Lung (tissue), 12 donors: Measurements from ENCODE around the gene PIAS1. TPM values are rescaled to one million over a fixed set of nuclear protein-coding genes. Genes with fewer than 3 reads are reported as not detected.
A peak's percentile ranks its signal among the peaks of the same experiment; 100 is the strongest.
"Not testable (repeated sequence)": the region's sequence is repeated elsewhere in the genome, so short reads cannot be mapped to it uniquely, and the experiment has no call there.

Experiments used
- ATAC-seq: fragments of 200-7000 bp; cut with Tn5 transposase; one replicate; pipeline ENCODE4 v1.9.1; 2020; ENCODE audit warnings: moderate number of reproducible peaks; ENCODE audit not compliant: insufficient read depth, low FRiP score
- DNase-seq, 3 donors: peaks; one replicate each; pipeline ENCODE4 v3.0.0-alpha.2; 2013 to 2017
- H3K27ac ChIP-seq, 2 donors: one replicate each; pipeline ENCODE4 v1.5.1; 2013; ENCODE audit warnings: mild to moderate bottlenecking in 2 of 2, moderate library complexity in 2 of 2, control low read depth in 1 of 2, inconsistent platforms in 1 of 2, low read depth in 1 of 2, low read length in 1 of 2
- H3K27me3 ChIP-seq, 3 donors: one replicate each; pipeline ENCODE4 v1.5.1; 2013; ENCODE audit warnings: low read length in 2 of 3; ENCODE audit not compliant: control insufficient read depth in 3 of 3, insufficient read depth in 3 of 3
- H3K36me3 ChIP-seq, 4 donors: one replicate each; pipeline ENCODE4 v1.5.1; 2013; ENCODE audit warnings: low read length in 4 of 4, mild to moderate bottlenecking in 1 of 4, moderate library complexity in 1 of 4; ENCODE audit not compliant: control insufficient read depth in 4 of 4, insufficient read depth in 4 of 4
- H3K4me1 ChIP-seq, 5 donors: one replicate each; pipeline ENCODE4 v1.5.1; 2013; ENCODE audit warnings: low read length in 5 of 5, mild to moderate bottlenecking in 2 of 5, moderate library complexity in 1 of 5; ENCODE audit not compliant: control insufficient read depth in 5 of 5, insufficient read depth in 5 of 5
- H3K4me3 ChIP-seq: one replicate; pipeline ENCODE4 v1.5.1; 2013; ENCODE audit warnings: mild to moderate bottlenecking, control low read depth, moderate library complexity
- H3K9ac ChIP-seq, 2 donors: one replicate each; pipeline ENCODE4 v1.5.1; 2013; ENCODE audit warnings: low read length in 2 of 2, control low read depth in 1 of 2; ENCODE audit not compliant: insufficient read depth in 1 of 2
- H3K9me3 ChIP-seq, 4 donors: one replicate each; pipeline ENCODE4 v1.5.1; 2013; ENCODE audit warnings: low read length in 3 of 4, mild to moderate bottlenecking in 1 of 4, moderate library complexity in 1 of 4; ENCODE audit not compliant: control insufficient read depth in 4 of 4, insufficient read depth in 3 of 4
- WGBS, 2 donors: extraction: QIAGEN DNeasy Blood & Tissue Kit; methylation state at CpG; one replicate each; pipeline ENCODE4 v1.1.7; 2013; 5-methylcytosine and 5-hydroxymethylcytosine counted together
- polyA plus RNA-seq, 2 donors: library from polyadenylated mRNA; stranded (reverse); fragments of 200-250 nt; gene quantifications; one replicate each; pipeline ENCODE4 v1.2.1, GENCODE V29; 2013
- total RNA-seq, 2 donors: library from RNA; depleted of rRNA in 1 of 2; stranded (reverse); fragments of >200 nt in 1 of 2; gene quantifications; one replicate each; pipeline ENCODE4 v1.2.1, GENCODE V29; 2014 to 2021
- TF ChIP-seq, protein P1 (sequence below): IDR thresholded peaks from 2 replicates; pipeline ENCODE4 v1.5.1; 2012; ENCODE audit warnings: mild to moderate bottlenecking; ENCODE audit errors: control extremely low read depth, extremely low read depth
- donor health status: control.
- donor health status: control.
- donor health status: Bipolar disorder and iron deficiency.
- donor health status: healthy.
- donor health status: DM: yes; HTN: yes; CAD: no.

The PIAS1 gene
- total and polyA plus RNA-seq, 4 donors = 14.6 to 157 (median 30.4) TPM

GRCh38 chr15:68232937-68233336 lies 178.8 kb downstream of the PIAS1 start:
- TF ChIP-seq, protein P1, sequence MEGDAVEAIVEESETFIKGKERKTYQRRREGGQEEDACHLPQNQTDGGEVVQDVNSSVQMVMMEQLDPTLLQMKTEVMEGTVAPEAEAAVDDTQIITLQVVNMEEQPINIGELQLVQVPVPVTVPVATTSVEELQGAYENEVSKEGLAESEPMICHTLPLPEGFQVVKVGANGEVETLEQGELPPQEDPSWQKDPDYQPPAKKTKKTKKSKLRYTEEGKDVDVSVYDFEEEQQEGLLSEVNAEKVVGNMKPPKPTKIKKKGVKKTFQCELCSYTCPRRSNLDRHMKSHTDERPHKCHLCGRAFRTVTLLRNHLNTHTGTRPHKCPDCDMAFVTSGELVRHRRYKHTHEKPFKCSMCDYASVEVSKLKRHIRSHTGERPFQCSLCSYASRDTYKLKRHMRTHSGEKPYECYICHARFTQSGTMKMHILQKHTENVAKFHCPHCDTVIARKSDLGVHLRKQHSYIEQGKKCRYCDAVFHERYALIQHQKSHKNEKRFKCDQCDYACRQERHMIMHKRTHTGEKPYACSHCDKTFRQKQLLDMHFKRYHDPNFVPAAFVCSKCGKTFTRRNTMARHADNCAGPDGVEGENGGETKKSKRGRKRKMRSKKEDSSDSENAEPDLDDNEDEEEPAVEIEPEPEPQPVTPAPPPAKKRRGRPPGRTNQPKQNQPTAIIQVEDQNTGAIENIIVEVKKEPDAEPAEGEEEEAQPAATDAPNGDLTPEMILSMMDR = no peak
- ATAC-seq = no peak
- DNase-seq = no peak
- Histone ChIP-seq H3K9me3 (no peaks in the 10 kb centered on the region), H3K36me3 (no peaks in the 10 kb centered on the region), H3K9ac (no peak overlapping the region), H3K4me1 (peaks cover 3 to 35% (median 5%) of the 10 kb centered on the region in 5 donors), H3K4me3 (no peak overlapping the region), H3K27ac (no peak overlapping the region), H3K27me3 (no peaks in the 10 kb centered on the region)
- 63 to 75% methylated on average over 6 of the region's 6 CpGs for WGBS, 2 donors

DNA sequence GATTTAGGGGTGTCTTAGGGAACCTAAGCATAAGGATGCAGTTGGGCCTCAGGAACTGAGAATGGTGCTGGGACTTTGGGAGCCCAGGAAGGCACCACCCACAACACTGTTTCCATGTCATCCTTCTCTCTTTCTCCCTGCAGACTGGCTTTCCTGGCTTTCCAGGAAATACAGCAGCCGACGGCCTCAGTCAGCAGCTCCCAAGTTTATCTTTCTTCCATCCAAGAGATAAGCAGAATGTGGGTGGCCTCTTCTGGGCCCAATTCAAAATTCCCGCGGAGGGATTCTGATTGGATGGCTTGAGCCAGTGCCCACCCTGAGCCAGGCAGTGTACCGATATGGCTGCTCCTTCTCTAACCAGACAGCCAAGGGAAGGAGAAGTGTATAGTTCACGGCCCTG lies 179.9 kb downstream of the PIAS1 start:
- H3K36me3 ChIP-seq = no peaks in the 10 kb centered on the region
- no peaks in the 10 kb centered on the region for H3K9me3 ChIP-seq
- no peak overlapping the region for H3K27ac ChIP-seq
- TF ChIP-seq, protein P1 = no peak
- no peaks in the 10 kb centered on the region for H3K27me3 ChIP-seq
- 59 to 81% methylated on average over 6 of the region's 6 CpGs for WGBS, 2 donors
- ATAC-seq = no peak
- peak; percentile 82 to 89 (median 88) for DNase-seq
- H3K4me1 ChIP-seq = peaks cover 0 to 26% (median 0%) of the 10 kb centered on the region in 5 donors
- H3K9ac ChIP-seq = no peak overlapping the region
- no peak overlapping the region for H3K4me3 ChIP-seq

GRCh38 chr15:68234520-68234919 lies 180.4 kb downstream of the PIAS1 start:
- 89 to 94% methylated on average over 9 of the region's 9 CpGs for WGBS, 2 donors
- not testable (repeated sequence) for ATAC-seq, DNase-seq, H3K27me3 ChIP-seq, H3K9me3 ChIP-seq, H3K36me3 ChIP-seq, H3K4me3 ChIP-seq, H3K27ac ChIP-seq, H3K9ac ChIP-seq
- H3K4me1 ChIP-seq = peaks cover 0 to 26% (median 0%) of the 10 kb centered on the region in 5 donors

DNA sequence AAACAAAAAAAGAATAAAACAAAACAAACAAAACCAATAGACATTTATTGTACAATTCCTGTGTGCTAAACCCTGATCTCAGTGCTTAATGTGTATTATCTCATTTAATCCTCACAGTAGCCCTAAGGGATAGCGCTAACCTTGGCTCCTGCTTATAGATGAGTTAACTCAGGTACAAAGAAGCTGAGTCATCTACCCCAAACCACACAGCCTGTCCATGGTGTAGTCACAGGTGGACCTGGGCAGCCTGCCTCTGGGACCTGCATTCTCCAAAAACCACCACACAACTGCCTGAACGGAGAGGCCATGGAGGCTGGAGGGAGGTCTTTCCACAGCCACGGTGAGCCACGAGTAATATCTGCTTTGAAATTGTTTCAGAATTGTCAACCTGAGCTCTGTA lies 180.9 kb downstream of the PIAS1 start:
- H3K9ac ChIP-seq = no peak overlapping the region
- TF ChIP-seq, protein P1 = no peak
- ATAC-seq = no peak
- no peak overlapping the region for H3K4me3 ChIP-seq
- WGBS, 2 donors = 91 to 92% methylated on average over 4 of the region's 4 CpGs
- no peaks in the 10 kb centered on the region for H3K36me3 ChIP-seq
- peaks cover 0 to 23% (median 0%) of the 10 kb centered on the region in 5 donors for H3K4me1 ChIP-seq
- H3K27me3 ChIP-seq = no peaks in the 10 kb centered on the region
- DNase-seq = no peak
- no peaks in the 10 kb centered on the region for H3K9me3 ChIP-seq
- H3K27ac ChIP-seq = no peak overlapping the region
